Astrocyte (in vitro differentiated cells and primary cell): Measurements from ENCODE around the gene CELA2A. TPM values are rescaled to one million over a fixed set of nuclear protein-coding genes. Genes with fewer than 3 reads are reported as not detected.

Experiments used
- DNase-seq: peaks from one replicate; pipeline ENCODE4 v3.0.0-alpha.2; 2010; ENCODE audit warnings: low read depth
- FAIRE-seq: peaks from 2 replicates; lab custom pipeline; 2011; peaks lifted over from hg19 to GRCh38; lab: Jason Lieb, UNC
- H2AFZ ChIP-seq: 2 replicates; pipeline ENCODE4 v1.6.0; 2012; ENCODE audit warnings: low read depth, low read length, inconsistent platforms
- H3K27ac ChIP-seq: 2 replicates; pipeline ENCODE4 v1.5.1; 2011; ENCODE audit warnings: low read depth, low read length, inconsistent platforms
- H3K27me3 ChIP-seq: 2 replicates; pipeline ENCODE4 v1.6.0; 2011; ENCODE audit warnings: low read length, inconsistent platforms; ENCODE audit not compliant: insufficient read depth
- H3K36me3 ChIP-seq: 2 replicates; pipeline ENCODE4 v1.5.1; 2011; ENCODE audit warnings: low read length, inconsistent platforms; ENCODE audit not compliant: insufficient read depth
- H3K4me1 ChIP-seq: 2 replicates; pipeline ENCODE4 v1.5.1; 2011; ENCODE audit warnings: low read length, inconsistent platforms; ENCODE audit not compliant: insufficient read depth
- H3K4me2 ChIP-seq: 2 replicates; pipeline ENCODE4 v1.6.0; 2012; ENCODE audit warnings: low read length, inconsistent platforms
- H3K4me3 ChIP-seq: 2 replicates; pipeline ENCODE4 v1.5.1; 2011; ENCODE audit warnings: low read depth, mild to moderate bottlenecking, low read length, inconsistent platforms; ENCODE audit not compliant: insufficient read depth
- H3K79me2 ChIP-seq: 2 replicates; pipeline ENCODE4 v1.6.0; 2012; ENCODE audit warnings: mild to moderate bottlenecking, low read length, inconsistent platforms; ENCODE audit not compliant: insufficient read depth
- H3K9ac ChIP-seq: 2 replicates; pipeline ENCODE4 v1.6.0; 2012; ENCODE audit warnings: mild to moderate bottlenecking, low read length, inconsistent platforms
- H3K9me3 ChIP-seq: 2 replicates; pipeline ENCODE4 v1.5.1; 2012; ENCODE audit warnings: low read depth, mild to moderate bottlenecking, low read length, inconsistent platforms; ENCODE audit not compliant: insufficient read depth
- H4K20me1 ChIP-seq: 2 replicates; pipeline ENCODE4 v1.6.0; 2012; ENCODE audit warnings: low read length, inconsistent platforms; ENCODE audit not compliant: insufficient read depth
- H3K27ac Mint-ChIP-seq: one replicate; pipeline ENCODE4 v1.8.0; 2021; ENCODE audit warnings: mild to moderate bottlenecking, mixed read lengths; ENCODE audit not compliant: unreplicated experiment
- H3K27me3 Mint-ChIP-seq: one replicate; pipeline ENCODE4 v1.8.0; 2021; ENCODE audit warnings: low read depth, mixed read lengths; ENCODE audit not compliant: unreplicated experiment
- H3K36me3 Mint-ChIP-seq: one replicate; pipeline ENCODE4 v1.8.0; 2021; ENCODE audit warnings: low read depth, mixed read lengths; ENCODE audit not compliant: unreplicated experiment
- H3K4me1 Mint-ChIP-seq: one replicate; pipeline ENCODE4 v1.8.0; 2021; ENCODE audit warnings: low read depth, mixed read lengths; ENCODE audit not compliant: unreplicated experiment
- H3K4me3 Mint-ChIP-seq: one replicate; pipeline ENCODE4 v1.8.0; 2021; ENCODE audit warnings: mild to moderate bottlenecking, moderate library complexity, mixed read lengths; ENCODE audit not compliant: unreplicated experiment
- H3K9me3 Mint-ChIP-seq: one replicate; pipeline ENCODE4 v1.8.0; 2021; ENCODE audit warnings: mild to moderate bottlenecking, mixed read lengths; ENCODE audit not compliant: unreplicated experiment
- CTCF ChIP-seq: IDR thresholded peaks from 2 replicates; pipeline ENCODE4 v1.5.1; 2011; ENCODE audit warnings: low read depth, mild to moderate bottlenecking, inconsistent platforms, low read length, moderate library complexity; ENCODE audit not compliant: insufficient read depth
- EZH2 ChIP-seq: IDR thresholded peaks from 2 replicates; pipeline ENCODE4 v1.6.1; 2012; ENCODE audit warnings: mild to moderate bottlenecking, low read length, inconsistent platforms; ENCODE audit not compliant: insufficient read depth
- total RNA-seq: library from RNA; stranded (reverse); gene quantifications from 2 replicates; pipeline ENCODE4 v1.2.1, GENCODE V29; 2021

Gene CELA2A
- total RNA-seq, 1 donor from 2014 or later: not detected

DNA sequence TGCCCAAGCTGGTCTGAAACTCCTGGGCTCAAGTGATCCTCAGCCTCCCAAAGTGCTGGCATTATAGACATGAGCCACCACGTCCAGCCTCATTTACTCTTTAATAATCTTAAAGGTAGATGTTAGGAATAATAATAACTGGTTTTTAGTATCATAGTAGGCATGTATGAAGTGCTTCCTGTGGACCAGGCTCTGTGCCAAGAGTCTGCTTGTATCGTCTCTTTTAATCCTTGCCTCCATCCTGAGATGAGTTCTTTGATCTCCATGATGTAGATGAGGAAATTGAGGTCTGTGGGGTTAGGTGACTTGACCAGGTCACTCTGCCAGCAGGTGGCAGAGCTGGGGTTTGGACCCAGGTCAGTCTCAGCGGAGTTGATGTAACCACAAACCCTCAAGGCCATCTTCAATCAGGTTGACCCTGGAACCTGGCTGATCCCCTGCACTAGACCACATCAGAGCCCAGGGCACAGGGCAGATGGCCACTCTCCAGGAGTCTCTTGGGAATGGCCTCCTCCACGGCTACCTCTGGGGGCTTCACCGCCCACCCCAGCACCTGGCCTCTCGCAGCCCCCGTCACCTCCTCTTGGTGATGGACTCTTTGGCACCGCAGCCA lies 35.6 kb upstream of the CELA2A start:
- Histone ChIP-seq H3K27ac (no peak overlapping the region), H3K4me2 (no peak overlapping the region), H3K9me3 (no peaks in the 10 kb centered on the region), H3K27me3 (no peaks in the 10 kb centered on the region), H3K79me2 (peaks cover 55% of the 10 kb centered on the region), H3K4me1 (peaks cover 36% of the 10 kb centered on the region), H2AFZ (no peak overlapping the region), H3K4me3 (no peak overlapping the region), H3K36me3 (no peaks in the 10 kb centered on the region), H3K9ac (no peak overlapping the region), H4K20me1 (peaks cover 69% of the 10 kb centered on the region)
- Mint-ChIP-seq H3K27me3 (no peaks in the 10 kb centered on the region), H3K9me3 (peaks cover 7% of the 10 kb centered on the region), H3K36me3 (peaks cover 7% of the 10 kb centered on the region), H3K27ac (no peak overlapping the region), H3K4me1 (peaks cover 25% of the 10 kb centered on the region), H3K4me3 (no peak overlapping the region)
- DNase-seq (no peak), FAIRE-seq (no peak)
- TF ChIP-seq CTCF: no peak
- no peak for TF ChIP-seq EZH2

- H3K9ac ChIP-seq: no peak overlapping the region
- peaks cover 46% of the 10 kb centered on the region for H3K79me2 ChIP-seq
- Mint-ChIP-seq H3K27me3 (no peaks in the 10 kb centered on the region), H3K36me3 (peaks cover 13% of the 10 kb centered on the region), H3K4me3 (no peak overlapping the region), H3K27ac (no peak overlapping the region), H3K9me3 (peaks cover 11% of the 10 kb centered on the region), H3K4me1 (peaks cover 22% of the 10 kb centered on the region)
- FAIRE-seq (no peak), DNase-seq (no peak)
- peaks cover 76% of the 10 kb centered on the region for H4K20me1 ChIP-seq
- H3K36me3 ChIP-seq: no peaks in the 10 kb centered on the region
- no peaks in the 10 kb centered on the region for H3K9me3 ChIP-seq
- no peaks in the 10 kb centered on the region for H3K27me3 ChIP-seq
- peaks cover 31% of the 10 kb centered on the region for H3K4me1 ChIP-seq
- H2AFZ ChIP-seq: no peak overlapping the region
- H3K4me2 ChIP-seq: no peak overlapping the region
- TF ChIP-seq CTCF: no peak
- no peak overlapping the region for H3K27ac ChIP-seq
- H3K4me3 ChIP-seq: no peak overlapping the region
These were observed 33.7 kb upstream of the CELA2A start for GRCh38 chr1:15422871-15423270.

GRCh38 chr1:15423355-15424077 lies 33.0 kb upstream of the CELA2A start:
- no peaks in the 10 kb centered on the region for H3K9me3 ChIP-seq
- H4K20me1 ChIP-seq: peaks cover 76% of the 10 kb centered on the region
- H3K27me3 ChIP-seq: no peaks in the 10 kb centered on the region
- H3K79me2 ChIP-seq: peaks cover 45% of the 10 kb centered on the region
- H3K36me3 ChIP-seq: no peaks in the 10 kb centered on the region
- peaks cover 29% of the 10 kb centered on the region for H3K4me1 ChIP-seq
- Mint-ChIP-seq H3K27me3 (no peaks in the 10 kb centered on the region), H3K4me1 (peaks cover 22% of the 10 kb centered on the region), H3K9me3 (peaks cover 11% of the 10 kb centered on the region), H3K4me3 (no peak overlapping the region), H3K27ac (no peak overlapping the region), H3K36me3 (peaks cover 13% of the 10 kb centered on the region)
- no peak overlapping the region for H2AFZ ChIP-seq
- no peak overlapping the region for H3K4me3 ChIP-seq
- DNase-seq (no peak), FAIRE-seq (no peak)
- no peak overlapping the region for H3K27ac ChIP-seq
- no peak overlapping the region for H3K9ac ChIP-seq
- no peak overlapping the region for H3K4me2 ChIP-seq
- TF ChIP-seq CTCF: no peak
- no peak for TF ChIP-seq EZH2
